NCI-H510A treated with DMSO at 0.1 percent for 48 hours (cell line): ENCODE measurements around the gene TCEA2.

Experiments used
- DNase-seq: peaks from one replicate; lab custom pipeline; 2025; lab: John Stamatoyannopoulos, UW

TCEA2 gene

DNA sequence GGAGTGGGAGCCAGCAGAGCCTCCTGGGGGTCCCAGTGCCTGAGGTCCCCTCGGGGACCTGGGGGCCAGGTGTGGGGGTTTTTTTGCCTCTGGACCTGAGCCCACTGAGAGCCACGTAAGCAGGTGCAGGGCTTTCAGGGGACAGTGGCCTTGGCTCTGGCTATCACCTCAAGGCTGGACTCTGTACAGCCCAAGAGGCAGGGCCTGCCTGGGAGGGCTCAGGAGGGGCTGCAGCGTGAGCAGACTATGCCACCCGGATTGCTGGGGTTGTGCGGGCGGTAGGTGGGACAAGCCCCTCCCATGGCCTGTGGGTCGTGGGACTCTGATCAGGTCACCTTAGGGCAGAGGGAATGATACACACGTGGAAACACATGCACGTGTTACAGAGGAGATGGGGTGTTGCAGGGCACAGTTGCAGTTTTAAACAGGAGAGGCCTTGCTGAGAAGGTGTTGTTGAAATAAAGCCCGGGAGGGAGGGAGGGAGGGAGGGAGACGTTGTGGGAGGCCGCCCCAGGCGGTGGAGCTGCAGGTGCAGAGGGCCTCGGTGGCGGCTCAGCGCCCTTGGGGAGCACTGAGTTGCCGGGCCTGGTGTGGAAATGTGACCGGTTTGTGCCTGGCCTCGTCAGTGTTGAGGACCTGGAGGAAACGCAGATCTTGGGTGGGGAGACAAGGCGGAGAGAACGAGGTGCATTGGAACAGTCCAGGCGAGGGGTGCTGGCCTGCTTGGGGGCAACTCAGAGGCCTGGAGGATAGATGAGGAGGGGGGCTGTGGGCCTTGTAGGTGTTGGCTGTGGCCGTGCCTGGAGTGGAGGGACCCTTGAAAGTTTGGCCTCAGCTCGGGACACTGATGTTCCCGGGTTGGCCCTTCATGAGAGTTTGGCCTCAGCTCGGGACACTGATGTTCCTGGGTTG lies 2.3 kb downstream of the TCEA2 start:
- no peak for DNase-seq

DNA sequence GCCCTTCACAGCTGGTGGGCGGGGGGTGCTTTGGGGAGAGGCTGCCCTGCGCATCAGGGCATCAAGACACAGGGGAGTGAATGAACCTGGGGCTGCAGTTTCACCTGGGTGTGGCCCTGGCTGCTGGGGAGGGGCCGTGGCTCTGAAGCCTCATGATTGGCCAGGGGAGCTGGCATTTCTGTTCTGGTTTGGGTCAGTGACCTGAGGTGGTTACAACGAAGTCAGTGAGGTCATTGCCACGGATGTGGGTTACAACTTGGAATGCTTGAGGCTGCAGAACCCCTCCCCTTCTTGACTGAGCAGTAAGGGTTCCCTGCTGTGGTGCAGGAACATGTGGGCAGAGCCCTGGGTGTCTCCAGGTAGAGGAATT lies 3.0 kb downstream of the TCEA2 start:
- DNase-seq, result no peak

DNA sequence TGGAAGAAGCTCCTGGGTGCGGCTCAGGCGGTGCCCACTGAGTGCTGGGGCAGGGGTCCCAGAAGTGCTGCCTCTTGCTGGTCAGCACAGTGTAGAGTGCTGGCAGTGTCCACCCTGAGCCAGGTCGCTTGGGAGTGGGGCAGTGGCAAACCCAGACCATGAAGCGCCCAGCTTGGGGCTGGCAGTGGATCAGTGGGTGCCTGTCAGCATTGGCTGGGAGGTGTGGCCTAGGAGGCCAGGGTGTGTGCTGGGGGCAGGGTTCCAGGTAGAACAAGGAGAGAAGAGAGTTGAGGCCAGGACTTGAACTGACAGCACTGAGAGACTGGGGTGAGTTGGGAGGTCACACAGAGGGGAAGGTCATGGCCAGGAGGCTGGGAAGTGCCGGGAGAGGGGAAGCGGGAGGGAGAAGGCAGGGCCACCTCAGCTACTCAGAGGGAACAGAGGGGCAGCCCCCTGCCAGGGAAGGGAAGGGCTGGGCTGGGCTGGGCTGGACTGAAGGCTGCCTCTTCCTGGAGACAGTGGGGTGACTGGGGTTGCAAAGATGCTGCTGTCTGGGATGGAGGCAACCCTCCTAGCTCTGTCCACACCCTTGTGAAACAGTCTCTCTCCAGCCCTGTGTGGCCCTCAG lies 4.1 kb downstream of the TCEA2 start:
- no peak for DNase-seq

DNA sequence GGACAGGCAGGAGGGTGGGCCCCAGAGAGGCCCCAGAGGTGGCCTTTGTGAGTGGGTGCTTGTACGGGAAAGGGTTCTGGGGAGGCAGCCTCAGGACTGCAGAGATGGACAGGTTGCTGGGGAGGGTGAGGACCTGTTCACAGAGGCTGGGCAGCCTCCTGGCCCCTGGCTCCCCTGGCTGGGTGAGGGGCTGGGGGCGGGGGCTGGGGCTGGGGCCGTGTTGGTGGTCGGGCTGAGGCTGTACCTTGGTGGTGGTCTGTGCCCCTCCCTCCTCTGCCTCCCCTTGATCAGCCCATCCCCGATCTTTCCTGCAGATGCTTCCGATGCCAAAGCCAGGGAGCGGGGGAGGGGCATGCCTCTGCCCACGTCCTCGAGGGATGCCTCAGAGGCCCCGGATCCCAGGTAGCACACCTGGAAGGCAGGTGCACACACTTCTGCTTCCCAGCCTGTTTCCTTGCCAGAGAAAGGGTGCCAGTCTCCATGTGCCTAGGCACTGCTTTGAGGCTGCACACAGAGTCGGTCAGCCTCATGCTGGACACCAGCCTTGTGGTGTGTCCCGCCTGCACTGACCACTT lies 4.8 kb downstream of the TCEA2 start:
- no peak for DNase-seq

DNA sequence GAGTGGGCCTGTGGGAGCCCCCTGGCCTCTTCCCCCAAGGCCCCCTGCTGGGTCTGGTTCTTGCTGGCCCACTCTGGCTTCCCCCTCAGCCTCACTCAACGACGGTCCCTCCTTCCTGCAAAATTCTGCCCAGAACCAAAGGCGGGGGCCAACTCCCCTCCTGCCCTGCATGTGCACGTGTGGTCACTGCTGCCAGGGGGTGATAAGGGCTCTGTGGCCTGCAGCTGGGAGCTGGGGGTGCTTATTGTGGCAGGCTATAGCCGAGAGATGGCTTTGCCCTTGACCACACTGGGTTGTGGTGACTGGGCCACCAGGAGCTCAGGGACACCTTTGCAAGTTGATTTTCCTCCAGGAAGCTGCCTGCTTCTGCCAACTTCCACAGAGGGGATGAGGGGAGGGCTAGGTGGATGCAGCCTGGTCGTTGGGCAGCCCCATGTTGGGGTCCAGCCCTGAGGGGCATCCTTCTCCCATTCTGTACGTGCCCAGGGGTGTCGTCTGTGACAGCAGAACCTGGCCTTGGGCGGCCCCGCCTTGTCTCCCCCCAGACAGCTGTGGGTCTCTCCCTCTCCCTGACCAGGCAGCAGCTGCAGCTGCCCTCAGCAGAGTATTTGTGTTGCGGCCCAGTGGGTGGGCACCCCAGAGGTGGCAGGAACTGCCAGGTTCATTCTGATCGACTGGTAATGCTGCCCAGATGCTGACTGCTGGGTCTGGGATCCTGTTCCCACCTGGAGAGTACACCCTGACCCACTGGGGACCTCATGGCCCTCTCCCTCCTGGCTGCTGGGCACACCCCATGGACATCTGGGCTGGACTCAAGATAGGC lies 5.6 kb downstream of the TCEA2 start:
- no peak for DNase-seq

DNA sequence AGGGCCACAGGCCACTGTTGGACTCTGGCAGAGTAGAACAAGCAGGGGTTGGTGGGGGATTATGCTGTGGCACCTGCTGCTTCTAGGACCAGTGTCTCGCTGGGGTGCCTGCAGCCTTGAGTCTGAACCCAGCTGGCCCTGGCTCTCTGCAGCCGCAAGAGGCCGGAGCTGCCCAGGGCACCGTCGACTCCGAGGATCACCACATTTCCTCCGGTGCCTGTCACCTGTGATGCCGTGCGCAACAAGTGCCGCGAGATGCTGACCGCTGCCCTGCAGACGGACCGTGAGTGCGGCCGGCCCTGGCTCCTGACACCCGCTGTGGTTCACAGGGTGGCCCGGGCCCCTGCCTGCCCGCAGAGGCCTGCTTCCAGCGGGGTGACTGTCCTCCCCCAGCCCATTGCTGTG lies 6.2 kb downstream of the TCEA2 start:
- no peak for DNase-seq

DNA sequence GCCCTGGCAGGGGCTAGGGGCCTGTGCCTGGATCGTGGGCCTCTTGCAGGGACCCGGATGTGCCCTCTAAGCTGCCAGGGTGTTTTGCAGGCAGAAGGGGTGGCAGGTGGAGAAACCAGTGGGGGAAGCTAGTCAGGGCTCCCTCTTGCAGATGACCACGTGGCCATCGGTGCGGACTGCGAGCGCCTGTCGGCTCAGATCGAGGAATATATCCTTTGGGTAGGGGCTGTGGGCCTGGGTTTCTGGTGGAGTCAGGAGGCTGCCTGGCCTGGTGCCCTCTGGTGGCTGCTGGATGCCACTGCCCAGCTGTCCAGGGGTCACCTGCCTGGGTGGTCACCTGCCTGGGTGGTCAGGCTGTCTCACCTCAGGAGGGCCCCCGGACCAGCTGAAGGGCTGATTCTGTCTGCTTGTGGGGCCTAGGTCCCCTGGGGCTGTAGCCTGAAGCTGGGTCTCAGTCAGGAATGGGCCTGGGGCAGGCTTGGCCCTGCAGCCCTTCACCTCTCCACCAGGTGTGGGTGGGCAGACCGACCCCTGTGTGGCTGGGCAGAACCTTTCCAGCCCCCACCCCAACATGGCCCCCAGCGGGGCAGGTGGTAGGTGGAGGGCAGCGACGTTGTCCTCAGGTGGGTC lies 6.7 kb downstream of the TCEA2 start:
- DNase-seq, result no peak

DNA sequence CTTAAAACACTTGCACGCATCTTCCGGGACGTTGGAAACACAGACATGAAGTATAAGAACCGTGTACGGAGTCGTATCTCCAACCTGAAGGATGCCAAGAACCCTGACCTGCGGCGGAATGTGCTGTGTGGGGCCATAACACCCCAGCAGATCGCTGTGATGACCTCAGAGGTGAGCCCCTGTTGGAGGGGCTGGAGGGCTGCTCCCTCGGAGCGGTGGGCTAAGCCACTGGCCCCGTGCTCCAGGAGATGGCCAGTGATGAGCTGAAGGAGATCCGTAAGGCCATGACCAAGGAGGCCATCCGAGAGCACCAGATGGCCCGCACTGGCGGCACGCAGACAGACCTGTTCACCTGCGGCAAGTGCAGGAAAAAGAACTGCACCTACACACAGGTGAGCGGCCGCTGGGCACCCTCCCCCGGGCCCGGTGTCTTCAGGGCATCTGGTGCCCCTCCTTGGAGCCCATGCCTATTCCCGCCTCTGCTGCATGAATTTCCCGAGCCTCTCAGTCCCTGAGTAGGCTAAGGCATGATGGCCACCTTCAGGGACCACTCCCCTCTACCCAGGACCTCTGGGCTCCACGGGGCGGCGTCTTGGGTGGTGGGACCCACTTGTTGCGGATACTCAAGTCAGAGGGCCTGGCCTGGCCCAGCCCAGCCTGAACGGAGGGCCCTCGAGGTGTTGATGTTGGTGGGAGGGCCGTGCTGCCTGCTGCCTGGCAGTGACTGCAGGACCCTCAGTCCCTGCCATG lies 7.4 kb downstream of the TCEA2 start:
- no peak for DNase-seq

DNA sequence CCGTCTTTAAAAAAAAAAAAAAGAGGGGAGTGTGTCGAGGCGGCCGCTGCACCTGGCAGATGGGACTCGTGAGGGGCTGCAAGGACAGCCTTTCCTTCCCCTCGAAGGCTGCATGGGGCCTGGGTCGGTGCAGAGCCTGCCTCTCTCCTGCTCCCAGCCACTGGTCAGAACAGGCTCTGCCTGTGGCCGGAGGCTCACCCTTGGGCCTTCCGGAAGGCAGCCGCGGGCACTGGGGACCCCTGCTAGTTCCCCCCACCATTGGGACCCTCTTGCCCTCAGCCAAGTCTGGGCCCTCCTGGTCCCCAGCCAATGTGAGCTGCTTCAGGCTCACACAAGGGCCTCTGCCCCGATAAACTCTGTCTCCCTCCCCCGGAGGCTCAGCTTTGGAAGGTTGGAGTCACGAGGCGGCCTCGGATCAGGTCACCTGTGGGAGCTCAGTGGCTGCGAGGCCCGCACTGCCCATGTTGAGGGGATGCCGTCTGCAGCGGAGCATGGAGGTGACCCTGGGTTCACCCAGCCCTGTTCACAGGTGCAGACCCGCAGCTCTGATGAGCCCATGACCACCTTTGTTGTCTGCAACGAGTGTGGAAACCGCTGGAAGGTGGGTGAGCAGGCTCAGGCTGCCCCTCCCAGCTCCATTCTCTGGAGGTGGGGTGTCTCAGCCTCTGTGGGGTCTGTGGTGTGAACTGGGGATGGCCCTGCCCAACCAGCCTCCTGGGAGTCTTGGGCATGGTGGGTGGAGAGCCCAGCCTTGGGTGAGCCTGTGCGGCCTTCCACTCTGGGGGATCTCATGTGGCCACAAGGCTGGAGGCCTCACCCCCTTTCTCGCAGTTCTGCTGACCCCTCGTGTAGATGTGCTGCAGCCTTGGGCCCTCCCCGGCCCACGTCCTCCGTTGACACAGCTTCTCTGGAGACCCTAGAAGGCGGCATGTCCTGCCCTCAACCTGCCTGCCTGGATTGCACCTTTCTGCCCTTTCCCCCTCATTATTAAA lies 8.6 kb downstream of the TCEA2 start:
- DNase-seq, result no peak

DNA sequence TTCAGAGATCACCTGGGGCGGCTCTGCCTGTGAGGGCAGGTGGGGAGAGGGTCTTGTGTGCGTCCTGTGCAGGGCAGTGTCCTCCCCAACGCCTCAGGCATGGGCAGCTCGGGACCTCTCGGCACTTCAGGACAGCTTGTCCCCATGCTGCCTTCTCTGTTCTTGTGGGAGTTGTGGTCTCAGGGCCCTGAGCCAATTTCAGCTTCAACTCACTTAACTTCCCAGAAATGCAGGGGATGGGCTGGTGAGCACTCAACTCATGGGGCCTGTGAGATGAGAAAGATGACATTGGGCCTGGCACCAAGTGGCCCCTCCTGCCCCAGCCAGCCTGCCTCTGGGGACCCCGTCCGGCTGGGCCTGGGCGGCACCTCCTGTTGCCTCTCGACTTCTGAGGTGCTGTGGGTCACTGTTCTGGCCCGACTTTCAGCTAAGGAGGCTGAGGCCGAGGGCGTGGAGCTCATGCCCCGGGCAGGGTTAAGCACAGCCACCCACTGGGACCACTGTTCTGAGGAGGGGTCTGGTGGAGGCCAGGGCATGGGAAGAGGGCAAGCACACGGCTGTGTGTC lies 9.6 kb downstream of the TCEA2 start:
- DNase-seq, result no peak

DNA sequence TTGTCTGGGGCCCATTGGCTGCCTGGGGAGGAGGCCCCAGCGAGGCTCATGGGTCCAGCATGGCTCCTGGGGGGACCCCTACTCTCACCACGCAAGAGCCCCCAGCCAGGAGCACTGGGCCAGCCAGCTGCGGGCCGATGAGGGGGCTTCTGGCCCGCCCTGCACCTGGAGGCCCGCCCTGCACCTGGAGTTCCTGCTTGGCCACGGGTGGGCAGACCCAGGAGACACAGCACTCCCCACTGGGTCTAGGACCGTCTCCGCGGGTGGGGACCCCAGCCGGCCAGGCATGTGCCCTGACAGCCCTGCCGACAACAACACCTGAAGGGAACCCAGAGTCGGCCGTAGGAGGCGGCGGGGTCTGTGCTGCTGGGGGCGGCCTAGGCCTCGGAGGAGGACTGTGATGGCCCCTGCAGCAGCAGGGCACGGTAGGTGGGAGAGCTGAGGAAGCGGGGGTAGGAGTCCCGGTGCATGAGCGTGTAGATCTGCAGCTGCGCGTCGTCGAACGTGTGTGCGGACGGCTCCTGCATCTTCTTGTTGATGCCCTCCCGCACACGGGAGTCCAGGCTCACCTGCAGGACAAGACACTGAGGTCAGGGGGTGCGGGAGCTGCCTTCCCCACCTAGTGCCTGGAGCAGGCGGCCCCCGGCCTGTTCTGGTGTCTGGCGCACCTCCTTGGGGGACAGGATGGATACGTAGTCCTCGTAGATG lies 10.6 kb downstream of the TCEA2 start:
- DNase-seq, result no peak

DNA sequence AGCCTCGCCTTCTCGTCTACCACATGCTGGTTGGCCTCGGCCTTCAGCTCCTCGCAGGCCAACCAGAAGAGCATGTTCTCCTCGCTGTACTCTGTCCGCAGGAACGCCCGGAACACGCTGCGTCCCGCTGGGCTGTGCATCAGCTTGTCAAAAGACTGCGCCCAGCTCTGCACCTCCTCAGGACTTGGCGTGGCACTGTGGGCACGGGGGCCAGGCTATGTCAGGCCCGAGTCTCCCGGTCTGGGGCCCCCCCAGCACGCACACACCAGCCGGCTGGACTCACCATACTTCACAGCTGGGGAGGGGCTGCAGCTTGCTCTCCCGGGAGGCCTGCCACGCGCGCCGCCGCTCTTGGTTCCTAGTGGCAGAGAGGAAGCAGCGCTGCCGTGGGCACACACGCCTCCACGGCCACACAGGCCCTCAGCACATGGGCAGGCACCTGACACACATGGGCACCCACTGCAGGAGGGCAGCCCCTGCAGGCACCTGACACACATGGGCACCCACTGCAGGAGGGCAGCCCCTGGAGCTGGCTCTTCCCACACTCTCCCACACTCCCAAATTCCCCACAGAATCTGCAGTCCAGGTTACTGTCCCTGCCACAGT lies 11.3 kb downstream of the TCEA2 start:
- no peak for DNase-seq

DNA sequence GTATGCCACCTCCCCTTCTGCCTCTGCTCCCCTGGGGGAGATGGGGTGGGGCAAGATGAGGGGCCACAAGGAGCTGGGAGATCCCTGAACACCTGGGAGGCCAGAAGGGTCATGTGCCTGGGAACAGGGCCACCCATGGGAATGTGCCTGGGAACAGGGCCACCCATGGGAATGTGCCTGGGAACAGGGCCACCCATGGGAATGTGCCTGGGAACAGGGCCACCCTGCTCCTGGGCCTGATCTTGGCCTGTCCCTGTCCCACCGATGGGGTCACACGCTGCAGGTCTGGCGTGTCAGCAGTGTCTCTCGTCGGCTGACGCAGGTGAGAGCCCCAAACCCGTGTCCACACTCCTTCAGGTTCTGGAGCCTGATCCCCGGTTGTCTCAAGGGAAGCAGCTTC lies 12.0 kb downstream of the TCEA2 start:
- no peak for DNase-seq

DNA sequence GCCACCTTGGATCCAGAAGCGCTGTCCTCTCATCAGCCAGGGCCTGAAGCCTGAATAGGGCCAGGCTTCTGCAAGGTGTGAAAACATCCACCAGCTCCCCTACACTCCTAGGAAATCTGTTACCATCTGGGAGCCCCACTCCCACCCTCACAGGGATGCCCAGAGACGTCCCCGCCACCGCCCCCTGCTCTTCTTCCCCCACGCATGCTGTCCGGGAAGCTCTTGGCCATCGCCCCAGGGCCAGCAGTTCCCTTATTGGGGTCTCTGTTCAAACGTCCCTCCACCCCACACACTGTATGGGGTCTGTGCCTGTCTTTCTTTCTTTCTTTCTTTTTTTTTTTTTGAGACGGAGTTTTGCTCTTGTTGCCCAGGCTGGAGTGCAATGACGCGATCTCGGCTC lies 12.6 kb downstream of the TCEA2 start:
- no peak for DNase-seq

DNA sequence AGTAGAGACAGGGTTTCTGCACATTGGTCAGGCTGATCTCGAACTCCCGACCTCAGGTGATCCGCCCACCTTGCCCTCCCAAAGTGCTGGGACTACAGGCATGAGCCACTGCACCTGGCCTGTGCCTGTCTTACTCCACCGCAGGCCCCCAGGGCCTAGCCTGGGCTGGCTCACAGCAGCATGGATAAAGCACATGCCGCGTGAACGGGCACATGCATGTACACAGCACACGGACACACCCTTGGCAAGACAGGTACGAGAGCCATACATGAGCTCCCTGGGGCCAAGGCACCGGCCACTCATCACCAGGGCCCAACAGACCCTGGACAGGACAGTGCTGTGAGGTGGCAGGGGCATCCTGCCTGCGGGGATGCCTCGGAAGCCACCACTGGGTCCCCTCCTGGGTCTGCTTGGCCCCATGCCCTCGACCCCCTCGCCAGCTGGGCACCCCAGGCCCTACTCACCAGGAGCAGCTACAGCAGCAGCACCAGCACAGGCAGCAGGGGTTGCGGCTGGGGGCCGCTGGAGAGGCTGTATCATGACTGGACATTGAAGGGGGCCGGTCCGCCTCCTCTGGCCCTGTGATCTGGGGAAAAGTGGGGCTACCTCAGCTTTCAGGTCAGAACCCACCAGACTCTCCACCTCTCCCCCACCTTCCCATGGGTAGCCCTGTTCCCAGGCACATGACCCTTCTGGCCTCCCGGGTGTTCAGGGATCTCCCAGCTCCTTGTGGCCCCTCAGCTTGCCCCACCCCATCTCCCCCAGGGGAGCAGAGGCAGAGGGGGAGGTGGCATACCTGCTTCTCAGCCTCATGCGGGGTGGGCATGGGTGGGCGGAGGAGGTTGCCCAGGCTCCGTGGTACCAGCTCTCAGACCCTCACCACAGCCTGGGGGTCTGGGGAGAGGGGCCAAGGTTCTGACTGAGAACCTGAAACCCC lies 13.3 kb downstream of the TCEA2 start:
- no peak for DNase-seq

DNA sequence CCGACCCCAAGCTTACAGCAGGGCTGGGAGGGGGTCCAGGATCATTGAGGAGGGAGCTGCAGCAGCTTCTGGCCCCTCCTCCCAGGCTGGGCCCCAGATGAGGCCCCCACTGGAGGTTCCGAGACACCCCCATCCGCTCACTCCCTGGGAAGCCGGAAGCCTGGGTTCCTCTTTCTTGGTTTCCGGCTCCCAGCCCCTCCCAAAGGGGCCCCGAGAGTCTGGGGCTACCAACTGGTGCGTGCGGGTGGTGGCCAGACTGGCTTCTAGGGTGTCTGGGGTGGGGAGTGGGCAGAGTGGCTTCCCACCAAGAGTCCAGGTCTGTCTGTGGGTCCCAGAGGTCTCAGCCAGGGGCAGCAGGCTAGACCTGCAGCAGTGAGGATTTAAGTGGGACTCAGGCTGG lies 14.1 kb downstream of the TCEA2 start:
- DNase-seq, result no peak

DNA sequence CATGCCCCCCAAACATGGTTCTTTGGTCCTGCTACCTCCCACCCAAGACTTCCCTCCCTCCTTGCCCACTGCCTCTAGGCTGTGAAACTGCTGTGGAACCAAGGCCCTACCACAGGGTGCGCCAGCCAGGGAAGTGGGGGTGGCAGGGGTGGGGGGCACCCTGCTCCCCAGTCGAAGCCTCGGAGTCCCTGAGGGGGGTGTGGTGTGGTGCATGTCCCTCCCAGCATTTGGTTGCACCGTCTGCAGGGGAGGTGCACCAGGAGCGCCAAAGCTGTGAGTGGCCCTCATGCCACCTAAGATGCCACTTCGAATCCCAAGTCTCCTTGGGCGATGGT lies 14.5 kb downstream of the TCEA2 start:
- no peak for DNase-seq
